HFF-Myc (cell line): ENCODE data around the gene GBP6.
"Not testable (repeated sequence)": the region's sequence is repeated elsewhere in the genome, so short reads cannot be mapped to it uniquely, and the experiment has no call there.

ENCODE experiments used
- DNase-seq: peaks from one replicate; pipeline ENCODE4 v3.0.0-alpha.2; 2011; ENCODE audit warnings: low read depth; ENCODE audit errors: extremely low read depth
- H3K4me3 ChIP-seq: replicated peaks from 2 replicates; pipeline ENCODE4 v1.5.1; 2011; ENCODE audit warnings: low read depth, mild to moderate bottlenecking, control low read depth, low read length
- TF ChIP-seq, protein P1 (sequence below): IDR thresholded peaks from 2 replicates; pipeline ENCODE4 v1.5.1; 2012; ENCODE audit warnings: mild to moderate bottlenecking, low read depth, low read length, control low read depth; ENCODE audit errors: missing control alignments

Gene GBP6

DNA sequence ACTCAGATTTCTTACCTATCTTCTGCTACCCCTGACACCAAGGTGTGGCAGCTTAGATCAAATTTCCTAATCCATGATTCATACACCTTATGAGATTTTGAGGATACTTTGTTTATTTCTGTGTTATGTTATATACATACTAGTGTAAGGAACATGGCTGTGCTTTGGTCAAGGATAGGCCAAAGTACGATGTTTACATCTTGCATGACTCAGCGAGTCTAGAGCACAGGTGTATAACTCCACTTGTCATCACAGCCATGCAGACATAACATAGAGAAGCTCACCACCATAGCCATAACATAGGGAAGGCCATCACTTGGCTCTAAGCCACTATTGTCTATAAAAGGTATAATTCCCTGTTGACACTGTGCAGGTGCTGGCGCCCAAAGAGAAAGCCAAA lies 61.2 kb downstream of the GBP6 start:
- no peak for DNase-seq
- TF ChIP-seq, protein P1, sequence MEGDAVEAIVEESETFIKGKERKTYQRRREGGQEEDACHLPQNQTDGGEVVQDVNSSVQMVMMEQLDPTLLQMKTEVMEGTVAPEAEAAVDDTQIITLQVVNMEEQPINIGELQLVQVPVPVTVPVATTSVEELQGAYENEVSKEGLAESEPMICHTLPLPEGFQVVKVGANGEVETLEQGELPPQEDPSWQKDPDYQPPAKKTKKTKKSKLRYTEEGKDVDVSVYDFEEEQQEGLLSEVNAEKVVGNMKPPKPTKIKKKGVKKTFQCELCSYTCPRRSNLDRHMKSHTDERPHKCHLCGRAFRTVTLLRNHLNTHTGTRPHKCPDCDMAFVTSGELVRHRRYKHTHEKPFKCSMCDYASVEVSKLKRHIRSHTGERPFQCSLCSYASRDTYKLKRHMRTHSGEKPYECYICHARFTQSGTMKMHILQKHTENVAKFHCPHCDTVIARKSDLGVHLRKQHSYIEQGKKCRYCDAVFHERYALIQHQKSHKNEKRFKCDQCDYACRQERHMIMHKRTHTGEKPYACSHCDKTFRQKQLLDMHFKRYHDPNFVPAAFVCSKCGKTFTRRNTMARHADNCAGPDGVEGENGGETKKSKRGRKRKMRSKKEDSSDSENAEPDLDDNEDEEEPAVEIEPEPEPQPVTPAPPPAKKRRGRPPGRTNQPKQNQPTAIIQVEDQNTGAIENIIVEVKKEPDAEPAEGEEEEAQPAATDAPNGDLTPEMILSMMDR: no peak
- no peak overlapping the region for H3K4me3 ChIP-seq

DNA sequence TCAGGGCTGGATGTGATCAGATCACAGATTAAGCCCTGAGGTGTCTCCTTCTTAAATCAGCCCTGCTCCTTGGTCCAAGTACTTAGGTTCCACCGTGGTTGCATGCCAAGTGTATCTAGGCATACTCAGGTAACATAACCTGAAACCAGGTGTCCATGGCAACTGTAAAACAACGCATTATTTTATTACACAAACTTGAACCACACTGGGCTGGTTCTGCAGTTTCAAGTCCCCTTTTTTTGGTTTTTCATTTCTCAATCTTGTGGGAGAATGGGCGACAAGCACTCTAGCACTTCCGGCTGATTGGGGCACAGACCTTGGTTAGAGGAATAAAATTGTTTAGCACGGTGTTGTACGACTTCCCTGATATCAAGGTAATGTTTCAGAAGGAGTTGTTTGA lies 65.2 kb downstream of the GBP6 start:
- TF ChIP-seq, protein P1: no peak
- no peak overlapping the region for H3K4me3 ChIP-seq
- no peak for DNase-seq

DNA sequence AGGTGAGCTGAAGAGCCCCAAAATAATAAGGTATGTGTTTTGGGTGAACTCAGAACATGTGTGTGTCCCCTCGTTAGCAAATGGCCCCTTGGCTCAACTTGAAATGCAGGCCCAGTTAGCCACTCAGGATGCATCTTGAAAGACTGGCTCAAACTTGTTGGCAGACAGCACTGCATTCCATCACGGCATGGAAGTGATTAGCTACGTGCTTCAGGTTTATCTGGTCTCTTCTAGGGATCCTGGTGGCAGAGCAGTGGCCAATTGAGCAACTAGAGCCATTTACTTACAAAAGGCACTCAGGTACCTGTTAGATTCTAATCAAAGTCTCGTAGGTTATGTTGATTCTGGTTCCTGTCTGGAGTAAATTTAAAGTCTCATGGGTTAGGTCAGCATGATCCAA lies 65.8 kb downstream of the GBP6 start:
- H3K4me3 ChIP-seq, DNase-seq: not testable (repeated sequence)

DNA sequence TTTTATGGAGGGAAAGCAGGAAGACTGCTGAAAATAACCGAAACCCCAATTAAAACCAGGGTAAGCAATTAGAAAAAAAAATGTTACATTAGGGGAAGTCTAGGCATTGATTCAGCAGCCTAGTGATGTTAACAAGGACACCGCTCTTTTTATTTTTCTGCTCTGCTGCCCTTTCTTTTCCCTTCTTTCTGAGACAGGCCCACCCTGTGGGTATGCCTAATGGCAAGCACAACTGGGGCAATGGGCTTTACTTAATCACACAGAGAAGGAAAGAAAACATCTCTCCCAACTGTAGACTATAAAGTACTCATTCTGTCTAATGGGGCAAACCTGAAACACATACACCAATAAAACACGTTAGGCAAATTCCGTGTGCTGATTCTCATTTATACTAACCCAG lies 69.6 kb downstream of the GBP6 start:
- no peak overlapping the region for H3K4me3 ChIP-seq
- TF ChIP-seq, protein P1: no peak
- DNase-seq: no peak

DNA sequence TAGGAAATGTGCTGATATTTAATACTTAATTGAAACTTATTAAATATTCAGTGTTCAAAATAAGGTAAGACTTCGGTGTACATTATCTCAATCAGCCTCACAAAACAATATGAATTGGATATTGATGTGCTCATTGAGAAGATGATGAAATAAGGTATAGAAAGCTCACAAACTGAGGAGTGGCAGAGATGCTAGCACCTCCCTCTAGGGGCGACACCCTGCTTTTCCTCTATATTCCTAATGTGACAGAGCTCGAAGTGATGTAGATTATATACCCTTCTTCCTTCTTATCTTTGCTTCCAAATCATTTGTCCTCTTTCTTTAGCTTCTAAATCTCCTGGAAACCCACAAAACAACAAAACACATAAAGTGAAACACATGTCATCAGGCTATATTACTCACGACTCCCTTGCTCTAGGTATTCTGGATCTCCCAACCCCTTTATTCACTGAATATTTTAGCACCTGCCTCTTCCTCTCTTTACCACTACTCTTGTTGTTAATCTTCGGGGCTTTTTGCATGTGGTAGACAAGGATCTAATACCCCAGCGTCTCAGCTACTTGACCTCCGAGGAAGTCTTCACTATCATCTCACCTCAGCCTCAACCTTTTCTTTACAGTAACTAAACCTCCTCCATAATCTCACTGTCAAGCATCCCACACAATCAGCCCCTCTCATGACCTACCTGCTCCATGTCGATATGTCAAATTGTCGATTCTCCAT lies 70.4 kb downstream of the GBP6 start:
- DNase-seq, H3K4me3 ChIP-seq: not testable (repeated sequence)
